GM19452 (cell line): Measurements from ENCODE around the gene OSBPL6.
"Not testable (repeated sequence)": the region's sequence is repeated elsewhere in the genome, so short reads cannot be mapped to it uniquely, and the experiment has no call there.

Experiments
- ATAC-seq: cut with Tn5 transposase; IDR thresholded peaks from one replicate; pipeline ENCODE4 v1.9.1; 2021; ENCODE audit not compliant: unreplicated experiment

OSBPL6 gene

GRCh38 chr2:178296394-178297090 is 102.2 kb downstream of the OSBPL6 start:
- ATAC-seq: no peak

DNA sequence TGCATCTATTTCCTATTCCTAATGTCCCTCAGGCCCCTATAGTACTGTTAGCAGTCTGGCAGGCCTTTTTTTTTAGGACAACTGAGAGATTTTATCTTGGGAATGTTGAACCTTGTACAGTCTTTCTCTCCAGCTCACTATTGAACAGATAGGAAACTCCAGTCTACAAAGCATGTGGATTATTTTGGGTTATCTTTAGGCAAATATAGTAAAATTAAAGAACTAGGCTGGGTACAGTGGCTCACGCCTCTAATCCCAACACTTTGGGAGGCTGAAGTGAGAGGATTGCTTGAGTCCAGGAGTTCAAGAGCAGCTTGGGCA is 102.7 kb downstream of the OSBPL6 start:
- ATAC-seq: no peak

DNA sequence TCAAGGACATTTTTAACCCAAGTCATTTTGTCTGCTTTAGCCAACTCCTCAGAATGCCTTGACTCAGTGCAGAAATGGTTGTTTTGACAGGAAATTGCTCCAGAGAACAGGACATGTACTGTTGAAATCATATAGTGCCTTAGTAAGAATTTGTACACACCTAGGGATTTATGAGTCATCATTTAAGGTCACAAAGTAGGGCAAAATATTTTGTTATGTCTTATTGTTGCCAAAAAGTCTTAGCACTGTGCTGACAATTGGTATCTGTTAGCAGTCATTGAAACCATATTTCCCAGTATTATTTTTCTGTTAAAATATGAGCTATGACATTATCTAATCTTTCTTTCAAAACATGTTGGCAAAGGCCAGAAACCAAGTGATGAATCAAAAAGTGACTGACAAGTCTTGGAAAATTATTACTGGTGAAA is 104.5 kb downstream of the OSBPL6 start:
- no peak for ATAC-seq

GRCh38 chr2:178301649-178302238 is 107.4 kb downstream of the OSBPL6 start:
- ATAC-seq: no peak

DNA sequence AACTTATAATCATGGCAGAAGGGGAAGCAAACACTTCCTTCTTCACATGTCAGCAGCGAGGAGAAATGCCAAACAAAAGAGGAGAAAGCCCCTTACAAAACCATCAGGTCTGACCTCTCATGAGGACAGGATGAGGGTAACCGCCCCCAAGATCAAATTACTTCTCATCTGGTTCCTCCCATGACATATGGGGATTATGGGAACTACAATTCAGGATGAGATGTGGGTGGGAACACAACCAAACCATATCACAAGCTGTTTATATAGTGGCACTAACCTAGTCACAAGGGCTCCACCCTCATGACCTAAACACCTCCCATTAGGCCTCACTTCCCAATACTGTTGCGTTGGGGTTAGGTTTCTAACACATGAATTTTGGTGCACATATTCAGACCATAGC is 110.0 kb downstream of the OSBPL6 start:
- ATAC-seq: no peak

DNA sequence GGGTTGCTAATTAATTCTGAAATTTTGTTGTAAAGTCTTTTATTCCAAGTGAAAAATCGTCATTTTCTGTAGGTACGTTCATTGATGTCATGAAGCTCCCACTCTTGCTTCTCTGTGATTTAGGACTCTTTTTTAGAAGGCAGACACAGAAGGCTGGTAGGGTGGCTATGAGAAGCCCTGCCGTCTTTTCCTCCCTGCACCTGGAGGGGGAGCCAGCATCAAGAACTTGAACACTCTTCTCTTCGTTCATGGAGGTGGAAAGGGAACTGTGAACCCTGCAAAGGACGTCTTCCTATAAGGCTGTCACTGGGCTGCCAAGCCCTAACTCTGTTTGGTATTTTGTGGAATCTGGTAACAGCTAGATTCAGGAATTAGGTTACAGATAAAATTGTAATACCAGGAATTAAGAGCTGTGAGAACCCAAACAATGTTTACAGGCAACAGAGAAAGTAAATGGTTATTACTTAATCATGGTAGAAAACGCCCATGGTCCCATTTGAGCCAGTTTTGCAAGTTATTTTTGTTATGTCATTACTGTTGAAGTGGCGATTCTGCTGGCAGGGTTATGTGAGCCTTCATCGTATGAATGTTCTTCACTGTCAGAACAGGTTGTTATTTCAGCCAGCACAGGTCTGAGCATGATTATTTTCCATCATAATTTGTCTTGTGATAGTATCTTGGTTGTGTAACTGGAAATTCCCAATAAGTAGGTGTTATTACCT is 112.2 kb downstream of the OSBPL6 start:
- peak; percentile 96 for ATAC-seq

DNA sequence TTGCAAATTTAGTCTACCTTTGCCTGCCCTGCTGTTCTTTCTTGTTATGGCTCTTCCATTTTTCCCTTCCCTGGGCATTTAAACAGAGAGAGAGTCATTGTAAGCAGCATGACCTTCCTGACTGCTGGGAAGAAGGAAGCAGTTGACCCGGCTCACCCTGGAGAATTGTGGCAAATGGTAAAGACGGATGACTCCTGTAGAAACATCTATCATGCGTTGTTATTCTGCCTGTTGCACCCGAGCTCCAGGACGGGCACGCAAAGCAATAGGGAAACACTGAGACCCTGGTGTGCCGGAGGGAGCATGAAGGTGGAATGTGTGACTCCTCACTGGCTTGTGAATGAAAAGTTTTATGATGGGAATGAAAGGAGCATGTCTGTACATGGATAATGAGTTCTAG is 113.3 kb downstream of the OSBPL6 start:
- no peak for ATAC-seq

GRCh38 chr2:178309541-178309940 is 115.2 kb downstream of the OSBPL6 start:
- ATAC-seq: no peak

- no peak for ATAC-seq
Observed at GRCh38 chr2:178315078-178315477, 120.8 kb downstream of the OSBPL6 start.

DNA sequence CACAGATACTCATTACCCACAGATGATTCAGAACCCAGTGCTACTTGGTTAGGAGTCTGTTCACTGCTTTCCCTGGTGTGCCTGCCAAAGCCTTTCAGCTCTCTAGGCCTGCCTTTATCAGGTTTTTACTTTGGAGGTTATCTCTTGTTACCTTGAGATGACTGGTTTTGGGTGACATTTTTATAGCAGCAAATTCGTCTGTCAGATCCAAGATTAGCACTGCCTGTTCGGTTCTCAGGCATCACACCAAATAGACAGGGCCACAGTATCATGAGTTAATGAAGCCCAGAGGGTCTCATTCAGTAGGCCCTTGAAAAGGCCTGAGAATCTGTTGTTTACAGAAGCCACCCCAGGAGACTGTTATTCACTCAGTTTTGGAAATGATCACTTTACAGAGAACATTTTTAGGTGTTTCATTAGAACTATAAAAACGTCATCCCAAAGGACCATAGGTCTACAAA is 121.2 kb downstream of the OSBPL6 start:
- ATAC-seq: no peak

GRCh38 chr2:178317811-178318210 is 123.5 kb downstream of the OSBPL6 start:
- no peak for ATAC-seq

- ATAC-seq: no peak
Observed at GRCh38 chr2:178320011-178320585, 125.8 kb downstream of the OSBPL6 start.

GRCh38 chr2:178322068-178322467 is 127.8 kb downstream of the OSBPL6 start:
- ATAC-seq: no peak

DNA sequence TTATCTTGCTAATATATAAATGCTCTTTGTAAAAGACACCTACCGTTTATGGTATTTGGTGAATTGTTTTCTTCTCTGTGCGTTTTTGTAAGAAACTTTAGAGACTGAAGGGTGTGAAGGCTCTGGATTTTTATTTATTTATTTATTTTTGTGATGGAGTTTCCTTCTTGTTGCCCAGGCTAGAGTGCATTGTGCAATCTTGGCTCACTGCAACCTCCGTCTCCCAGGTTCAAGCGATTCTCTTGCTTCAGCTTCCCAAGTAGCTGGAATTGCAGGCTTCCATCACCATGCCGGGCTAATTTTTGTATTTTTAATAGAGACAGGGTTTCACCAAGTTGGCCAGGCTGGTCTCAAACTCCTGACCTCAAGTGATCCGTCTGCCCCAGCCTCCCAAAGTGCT is 129.0 kb downstream of the OSBPL6 start:
- not testable (repeated sequence) for ATAC-seq

DNA sequence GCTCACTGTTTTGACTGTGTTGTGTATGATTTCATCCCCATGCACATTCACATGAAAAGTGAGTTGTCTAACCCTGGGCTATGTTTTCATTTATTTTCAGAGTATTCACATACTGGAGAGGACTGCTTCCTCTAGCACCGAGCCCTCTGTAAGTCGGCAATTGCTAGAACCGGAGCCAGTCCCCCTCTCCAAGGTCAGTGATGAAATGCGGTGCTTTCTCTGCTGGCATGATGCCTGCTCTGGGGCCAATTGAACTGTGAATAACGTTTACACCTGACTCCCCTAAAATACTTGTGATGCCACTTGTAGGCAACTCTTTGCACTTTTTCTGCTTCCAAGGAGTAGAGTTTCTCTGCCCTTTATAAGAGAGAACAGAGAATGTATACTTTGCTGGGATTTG is 129.8 kb downstream of the OSBPL6 start:
- ATAC-seq: no peak

DNA sequence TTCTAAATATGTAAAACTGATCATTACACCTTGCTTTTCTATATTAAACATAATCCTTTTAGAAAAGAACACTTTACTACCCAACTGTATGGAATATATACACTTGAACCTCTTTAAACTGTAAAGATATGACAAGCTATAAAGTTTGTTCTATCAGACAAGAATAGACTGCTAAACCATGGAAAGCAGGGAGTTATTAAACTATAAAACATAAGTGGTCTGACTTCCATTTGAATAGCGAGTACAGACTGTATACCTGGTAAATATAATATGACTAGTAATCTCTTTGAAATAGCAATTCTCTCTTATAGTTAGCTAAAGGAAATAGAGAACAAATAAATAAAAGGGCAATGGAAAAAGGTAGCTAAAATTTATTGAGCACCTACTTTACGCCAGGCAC is 131.0 kb downstream of the OSBPL6 start:
- no peak for ATAC-seq

GRCh38 chr2:178327516-178327915 is 133.2 kb downstream of the OSBPL6 start:
- ATAC-seq: no peak

DNA sequence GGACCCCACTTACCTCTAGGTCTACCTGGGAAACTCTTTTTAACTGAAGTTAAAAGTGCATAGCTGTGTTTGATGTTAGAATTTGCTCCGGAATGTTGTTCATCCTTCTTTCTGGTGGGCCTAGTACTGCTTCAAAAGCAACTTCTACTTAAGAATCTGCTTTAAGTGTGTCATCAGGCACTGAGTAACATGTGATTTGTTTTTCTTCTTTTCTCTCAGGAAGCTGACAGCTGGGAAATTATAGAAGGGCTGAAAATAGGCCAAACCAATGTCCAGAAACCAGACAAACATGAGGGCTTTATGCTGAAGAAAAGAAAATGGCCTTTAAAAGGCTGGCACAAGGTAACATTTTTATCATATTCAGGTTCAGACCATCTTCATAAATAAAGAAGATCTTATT is 133.7 kb downstream of the OSBPL6 start:
- ATAC-seq: no peak

DNA sequence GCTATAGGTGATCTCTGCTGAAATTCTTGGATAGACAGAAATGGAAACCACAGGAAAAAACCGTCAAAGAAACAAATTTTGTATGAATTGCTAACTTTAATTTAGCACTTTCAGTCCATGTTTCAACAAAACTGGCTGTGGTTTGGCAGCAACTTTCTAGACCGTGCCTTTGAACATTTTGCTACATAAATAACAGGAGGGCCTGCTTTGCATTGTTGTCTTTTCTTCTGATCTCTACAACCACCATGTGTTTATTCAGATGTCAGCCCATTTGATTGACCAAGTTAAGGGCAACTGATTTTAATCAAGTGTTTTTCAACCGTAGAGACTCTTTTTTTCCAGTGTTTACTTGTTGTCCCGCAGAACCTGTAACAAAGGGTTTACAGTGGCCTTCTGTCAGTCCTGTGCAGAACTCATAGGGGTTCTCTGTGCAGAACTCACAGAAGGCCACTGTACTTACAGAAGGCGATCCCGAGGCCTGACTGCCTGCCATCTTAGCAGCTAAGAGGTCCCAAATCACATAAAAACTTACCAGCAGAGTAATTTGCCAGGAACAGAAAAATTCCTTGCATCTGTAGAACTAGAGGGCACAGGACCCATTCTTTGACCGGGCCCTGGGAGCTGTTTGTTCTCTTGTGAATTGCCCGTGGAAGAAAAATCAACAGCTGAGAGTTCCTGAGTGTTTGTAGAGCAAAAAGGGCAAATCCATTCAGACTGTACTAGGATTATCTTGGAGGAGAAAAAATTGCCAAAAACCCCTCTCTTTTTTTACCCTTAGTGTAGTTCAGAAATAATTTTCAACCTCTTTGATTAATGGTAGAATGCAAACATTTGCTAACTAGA is 136.1 kb downstream of the OSBPL6 start:
- no peak for ATAC-seq

DNA sequence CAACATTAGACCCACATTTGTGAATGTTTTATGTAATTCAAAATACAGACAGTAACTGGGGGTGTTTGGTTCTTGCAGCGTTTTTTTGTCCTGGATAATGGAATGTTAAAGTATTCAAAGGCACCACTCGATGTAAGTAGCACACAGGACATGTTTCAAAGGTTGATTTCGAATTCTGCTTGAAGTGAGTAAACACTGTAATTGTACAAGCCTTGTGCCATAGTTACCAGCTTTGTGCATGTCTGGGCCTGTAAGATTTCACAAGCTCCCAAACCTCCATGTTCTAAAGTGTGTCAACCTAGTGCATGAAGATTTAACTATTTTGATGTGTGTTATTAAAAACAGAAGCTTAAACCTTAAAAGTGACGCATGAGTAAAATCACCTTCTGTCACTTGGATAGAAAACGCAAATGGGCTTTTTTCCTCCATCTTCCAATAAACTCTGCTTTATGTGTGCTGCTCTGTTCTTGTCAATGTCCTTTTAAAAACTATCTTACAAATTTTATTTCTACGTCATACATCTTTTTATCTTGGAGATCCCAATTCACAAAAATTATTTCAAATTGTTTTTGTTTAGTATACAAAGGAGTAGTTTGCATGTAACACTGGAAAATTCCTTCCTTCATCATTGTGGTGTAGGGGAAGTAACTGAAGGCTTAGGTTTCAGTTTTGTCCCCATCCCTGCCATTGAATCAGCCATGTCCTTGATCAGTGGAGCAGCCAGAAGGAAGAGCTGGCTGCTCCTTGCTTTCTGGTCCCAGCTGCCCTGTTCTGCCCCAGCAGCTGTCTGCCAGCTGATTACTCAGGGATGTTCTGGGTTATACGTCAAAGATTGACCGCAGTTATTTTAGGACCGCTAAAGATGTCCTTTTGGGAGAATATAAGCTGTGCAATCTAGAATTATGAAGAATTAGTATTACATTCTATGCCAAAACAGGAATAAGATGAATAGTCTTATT is 137.4 kb downstream of the OSBPL6 start:
- no peak for ATAC-seq
